Subcutaneous adipose tissue (tissue), 4 donors: ENCODE data around the gene KSR2. TPM values are rescaled to one million over a fixed set of nuclear protein-coding genes. Genes with fewer than 3 reads are reported as not detected.

Experiments used
- CTCF ChIP-seq: fragments of 450-650 bp; IDR thresholded peaks from one replicate; pipeline ENCODE4 v1.5.1; 2016; ENCODE audit warnings: low read depth, mild to moderate bottlenecking, control low read depth, antibody characterized with exemption, moderate library complexity
- total RNA-seq, 4 donors: library from RNA; depleted of rRNA; stranded (reverse); fragments of >200 nt; gene quantifications; one replicate each; pipeline ENCODE4 v1.1.0, GENCODE V29; 2016

Gene KSR2
- total RNA-seq, 4 donors from 2014 or later = under 0.01 TPM; not detected in 1

GRCh38 chr12:117684471-117684870 is 284.3 kb downstream of the KSR2 start:
- no peak for TF ChIP-seq CTCF

- no peak for TF ChIP-seq CTCF
Observed at GRCh38 chr12:117680312-117680711, 288.5 kb downstream of the KSR2 start.

- TF ChIP-seq CTCF = no peak
Observed at GRCh38 chr12:117679776-117680175, 289.0 kb downstream of the KSR2 start.

GRCh38 chr12:117674763-117675162 is 294.0 kb downstream of the KSR2 start:
- no peak for TF ChIP-seq CTCF

- TF ChIP-seq CTCF = no peak
Observed at GRCh38 chr12:117674313-117674712, 294.5 kb downstream of the KSR2 start.

- no peak for TF ChIP-seq CTCF
Observed at GRCh38 chr12:117671734-117672133, 297.1 kb downstream of the KSR2 start.

- TF ChIP-seq CTCF = no peak
Observed at GRCh38 chr12:117664169-117664568, 304.6 kb downstream of the KSR2 start.
